ENCODE results near the gene PMPCA.
A peak's percentile ranks its signal among the peaks of the same experiment; 100 is the strongest.

The PMPCA gene

DNA sequence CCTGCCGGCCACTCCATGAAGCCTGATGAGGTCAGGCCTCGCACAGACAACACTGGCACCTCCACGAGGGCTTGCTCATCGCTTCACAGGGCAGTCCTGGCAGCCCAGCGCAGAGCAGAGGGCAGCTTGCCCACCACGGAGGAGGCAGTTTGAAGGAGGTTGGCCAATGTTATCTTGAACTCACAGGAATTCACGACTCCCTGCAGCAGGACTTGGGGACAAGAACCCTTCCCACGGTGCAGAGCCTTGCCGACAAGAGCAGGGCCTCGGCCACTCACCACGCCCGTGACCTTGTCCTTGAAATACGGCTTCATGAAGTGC, 15.5 kb upstream of the PMPCA start:
- ChIA-PET POLR2A (no interaction called here), CTCF (no interaction called here)
- DNase-seq (ENCODE audit: extremely low spot score) = no peak
- TF ChIP-seq ELF4 (IDR thresholded peaks at IDR 0.05) = no peak
- no peak for TF ChIP-seq SUZ12 (IDR thresholded peaks at IDR 0.05)
- no peak for TF ChIP-seq LEF1 (IDR thresholded peaks at IDR 0.05; ENCODE audit: borderline replicate concordance)
- no peak for TF ChIP-seq FOXK2 (IDR thresholded peaks at IDR 0.05)
- no peak for TF ChIP-seq HDGF (IDR thresholded peaks at IDR 0.05; ENCODE audit: borderline replicate concordance)

- TF ChIP-seq BHLHE40 (IDR thresholded peaks at IDR 0.05; ENCODE audit: borderline replicate concordance) (no peak), SUZ12 (IDR thresholded peaks at IDR 0.05) (no peak), NFRKB (IDR thresholded peaks at IDR 0.05) (no peak), HDGF (IDR thresholded peaks at IDR 0.05; ENCODE audit: borderline replicate concordance) (no peak), ARNT (IDR thresholded peaks at IDR 0.05) (no peak), ZNF384 (IDR thresholded peaks at IDR 0.05) (no peak), TARDBP (IDR thresholded peaks at IDR 0.05) (no peak), SP1 (IDR thresholded peaks at IDR 0.05) (no peak), FOXK2 (IDR thresholded peaks at IDR 0.05) (no peak), CTBP1 (IDR thresholded peaks at IDR 0.05; ENCODE audit: borderline replicate concordance) (no peak), FOXM1 (IDR thresholded peaks at IDR 0.05; ENCODE audit: borderline replicate concordance) (no peak)
- no peak for DNase-seq (ENCODE audit: extremely low spot score)
- ChIA-PET POLR2A (no interaction called here), CTCF (no interaction called here)
Observed at GRCh38 chr9:136395345-136396218, 14.9 kb upstream of the PMPCA start.

DNA sequence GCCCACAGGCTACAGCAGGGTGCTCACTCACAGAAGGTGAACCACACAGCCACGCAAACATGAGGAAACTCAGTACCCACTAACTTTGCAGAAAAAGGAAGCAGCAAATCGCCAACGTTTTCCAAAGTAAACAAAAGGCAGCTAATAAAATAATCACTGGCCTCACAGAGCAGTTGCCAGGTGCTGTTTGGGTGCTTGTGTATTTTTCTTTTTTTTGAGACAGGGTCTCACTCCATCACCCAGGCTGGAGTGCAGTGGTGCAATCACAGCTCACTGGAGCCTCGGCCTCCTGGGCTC, 14.3 kb upstream of the PMPCA start:
- TF ChIP-seq L3MBTL2 (conservative IDR thresholded peaks at IDR 0.05) = no peak
- TF ChIP-seq PKNOX1 (IDR thresholded peaks at IDR 0.05) = no peak
- no peak for TF ChIP-seq ARNT (IDR thresholded peaks at IDR 0.05)
- no peak for TF ChIP-seq SUZ12 (IDR thresholded peaks at IDR 0.05)
- TF ChIP-seq SP1 (IDR thresholded peaks at IDR 0.05) = no peak
- no peak for TF ChIP-seq CTBP1 (IDR thresholded peaks at IDR 0.05; ENCODE audit: borderline replicate concordance)
- no peak for TF ChIP-seq FOXM1 (IDR thresholded peaks at IDR 0.05; ENCODE audit: borderline replicate concordance)
- TF ChIP-seq ELF4 (IDR thresholded peaks at IDR 0.05) = no peak
- TF ChIP-seq NFRKB (IDR thresholded peaks at IDR 0.05) = no peak
- TF ChIP-seq LEF1 (IDR thresholded peaks at IDR 0.05; ENCODE audit: borderline replicate concordance) = no peak
- TF ChIP-seq HDGF (IDR thresholded peaks at IDR 0.05; ENCODE audit: borderline replicate concordance) = no peak
- no peak for TF ChIP-seq BHLHE40 (IDR thresholded peaks at IDR 0.05; ENCODE audit: borderline replicate concordance)
- POLR2A ChIA-PET = no interaction called here
- CTCF ChIA-PET = interaction anchor here (0.6 kb wide), 1 partner anchor 83 kb away, joined by 6 read pairs; no protein-coding TSS in a partner anchor
- DNase-seq (ENCODE audit: extremely low spot score) = no peak

DNA sequence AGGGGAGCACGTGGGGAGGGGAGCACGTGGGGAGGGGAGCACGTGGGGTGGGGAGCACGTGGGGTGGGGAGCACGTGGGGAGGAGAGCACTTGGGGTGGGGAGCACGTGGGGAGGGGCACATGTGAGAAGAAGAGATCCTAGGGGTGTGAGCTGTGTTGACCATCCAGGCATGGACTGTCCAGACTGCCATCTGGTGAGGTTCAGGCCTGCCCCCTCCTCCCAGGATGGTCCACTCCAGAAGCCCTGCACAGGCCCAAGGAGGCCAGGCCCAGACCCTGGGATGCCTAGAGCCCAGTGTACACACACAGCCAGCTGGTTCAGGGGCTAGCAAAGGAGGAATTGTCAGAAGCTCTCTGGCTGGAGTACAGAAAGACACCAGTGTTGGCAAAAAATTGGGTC, 12.8 kb upstream of the PMPCA start:
- CTCF ChIA-PET = no interaction called here
- POLR2A ChIA-PET = interaction anchor here (1.0 kb wide), 1 partner anchor 35 kb away, joined by 4 read pairs; no protein-coding TSS in a partner anchor
- no peak for TF ChIP-seq SUZ12 (IDR thresholded peaks at IDR 0.05)
- no peak for TF ChIP-seq SP1 (IDR thresholded peaks at IDR 0.05)
- TF ChIP-seq HDGF (IDR thresholded peaks at IDR 0.05; ENCODE audit: borderline replicate concordance) = no peak
- TF ChIP-seq FOXK2 (IDR thresholded peaks at IDR 0.05) = no peak
- no peak for TF ChIP-seq LEF1 (IDR thresholded peaks at IDR 0.05; ENCODE audit: borderline replicate concordance)
- no peak for TF ChIP-seq ZNF384 (IDR thresholded peaks at IDR 0.05)
- TF ChIP-seq TARDBP (IDR thresholded peaks at IDR 0.05) = no peak
- TF ChIP-seq NFRKB (IDR thresholded peaks at IDR 0.05) = no peak
- no peak for TF ChIP-seq ELF4 (IDR thresholded peaks at IDR 0.05)
- no peak for DNase-seq (ENCODE audit: extremely low spot score)

- no peak for DNase-seq (ENCODE audit: extremely low spot score)
- CTCF ChIA-PET = no interaction called here
- TF ChIP-seq BHLHE40 (IDR thresholded peaks at IDR 0.05; ENCODE audit: borderline replicate concordance) = no peak
- no peak for TF ChIP-seq NFRKB (IDR thresholded peaks at IDR 0.05)
- POLR2A ChIA-PET = interaction anchor here (1.3 kb wide), 1 partner anchor 11 kb away, joined by 3 read pairs; no protein-coding TSS in a partner anchor
Observed at GRCh38 chr9:136398286-136398685, 12.2 kb upstream of the PMPCA start.

GRCh38 chr9:136399176-136400037, 11.1 kb upstream of the PMPCA start:
- CTCF ChIA-PET = no interaction called here
- DNase-seq (ENCODE audit: extremely low spot score) = peak; percentile 27
- POLR2A ChIA-PET = interaction anchor here (0.5 to 1.3 kb wide), 2 partner anchors 10 to 20 kb away, joined by 3 read pairs; no protein-coding TSS in a partner anchor
- TF ChIP-seq SUZ12 (IDR thresholded peaks at IDR 0.05) = no peak
- no peak for TF ChIP-seq FOXK2 (IDR thresholded peaks at IDR 0.05)
- no peak for TF ChIP-seq BHLHE40 (IDR thresholded peaks at IDR 0.05; ENCODE audit: borderline replicate concordance)
- no peak for TF ChIP-seq TARDBP (IDR thresholded peaks at IDR 0.05)
- no peak for TF ChIP-seq ARNT (IDR thresholded peaks at IDR 0.05)
- no peak for TF ChIP-seq CTBP1 (IDR thresholded peaks at IDR 0.05; ENCODE audit: borderline replicate concordance)
- TF ChIP-seq SP1 (IDR thresholded peaks at IDR 0.05) = no peak
- no peak for TF ChIP-seq NFRKB (IDR thresholded peaks at IDR 0.05)
- no peak for TF ChIP-seq FOXA1 (IDR thresholded peaks at IDR 0.05)
- TF ChIP-seq LEF1 (IDR thresholded peaks at IDR 0.05; ENCODE audit: borderline replicate concordance) = no peak
- TF ChIP-seq HDGF (IDR thresholded peaks at IDR 0.05; ENCODE audit: borderline replicate concordance) = no peak
- no peak for TF ChIP-seq FOXM1 (IDR thresholded peaks at IDR 0.05; ENCODE audit: borderline replicate concordance)
- no peak for TF ChIP-seq PKNOX1 (IDR thresholded peaks at IDR 0.05)
- no peak for TF ChIP-seq L3MBTL2 (conservative IDR thresholded peaks at IDR 0.05)

Measured in HEK293T (cell line).